HG03066 (cell line): ENCODE results near the gene GPN1.
"Not testable (repeated sequence)": the region's sequence is repeated elsewhere in the genome, so short reads cannot be mapped to it uniquely, and the experiment has no call there.

Experiments used
- ATAC-seq: cut with Tn5 transposase; IDR thresholded peaks from one replicate; pipeline ENCODE4 v1.9.1; 2021; ENCODE audit warnings: low read depth; ENCODE audit not compliant: unreplicated experiment

GPN1 gene

GRCh38 chr2:27628767-27629709 is at the start of gene GPN1, which contains the start of gene CCDC121:
GPN1 (plus strand) TSS chr2:27629050; CDS start chr2:27629059, 9 bp downstream.
CCDC121 (minus strand) TSS chr2:27629012; CDS start chr2:27627799, 1,213 bp downstream.
- ATAC-seq = peak; percentile 99

- no peak for ATAC-seq
Measured at GRCh38 chr2:27581417-27582128, 47.3 kb upstream of the GPN1 start.

DNA sequence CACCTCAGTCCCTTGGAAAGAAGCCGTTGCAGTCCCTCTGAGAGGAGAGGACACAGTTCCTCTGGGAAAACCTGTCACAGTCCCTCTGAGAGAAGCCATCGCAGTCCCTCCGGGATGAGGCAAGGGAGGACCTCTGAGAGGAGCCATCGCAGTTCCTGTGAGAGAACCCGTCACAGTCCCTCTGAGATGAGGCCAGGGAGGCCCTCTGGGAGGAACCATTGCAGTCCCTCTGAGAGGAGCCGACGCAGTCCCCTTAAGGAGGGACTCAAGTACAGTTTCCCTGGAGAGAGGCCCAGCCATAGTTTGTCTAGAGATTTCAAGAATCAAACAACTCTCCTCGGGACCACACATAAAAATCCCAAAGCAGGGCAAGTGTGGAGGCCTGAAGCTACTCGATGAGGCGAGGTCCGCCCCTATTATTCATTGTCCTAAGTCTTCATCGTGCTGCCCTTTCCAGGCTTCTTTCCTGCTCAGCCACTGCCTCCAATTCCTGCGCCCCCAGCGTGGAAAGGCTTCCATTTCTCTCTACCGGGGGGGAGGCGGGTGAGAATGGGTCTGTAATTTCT is 46.6 kb upstream of the GPN1 start:
- ATAC-seq = no peak

- peak; percentile 96 for ATAC-seq
Measured at GRCh38 chr2:27582695-27583389, 46.0 kb upstream of the GPN1 start, which contains the start of gene ZNF512. ZNF512 (plus strand) TSS chr2:27583042; CDS start chr2:27583113, 71 bp downstream.

GRCh38 chr2:27583390-27583915 is 45.4 kb upstream of the GPN1 start:
- ATAC-seq = no peak

- no peak for ATAC-seq
Measured at GRCh38 chr2:27584597-27584996, 44.3 kb upstream of the GPN1 start.

DNA sequence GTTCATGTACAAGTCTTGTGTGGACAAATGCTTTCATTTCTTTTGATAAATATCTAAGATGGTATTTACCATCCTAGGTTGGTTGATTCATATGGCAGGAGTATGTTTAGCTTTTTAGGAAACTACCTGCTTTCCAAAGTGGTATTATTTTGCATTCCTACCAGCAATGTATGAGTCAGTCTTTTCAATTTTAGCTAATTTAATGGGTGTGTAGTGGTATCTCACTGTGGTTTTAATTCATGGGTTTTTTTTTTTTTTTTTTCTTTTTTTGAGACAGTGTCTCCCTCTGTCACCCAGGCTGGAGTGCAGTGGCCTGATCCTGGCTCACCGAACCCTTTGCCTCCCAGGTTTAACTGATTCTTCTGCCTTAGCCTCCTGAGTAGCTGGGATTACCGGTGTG is 41.8 kb upstream of the GPN1 start:
- ATAC-seq = no peak

- no peak for ATAC-seq
Measured at GRCh38 chr2:27588308-27588707, 40.5 kb upstream of the GPN1 start.

DNA sequence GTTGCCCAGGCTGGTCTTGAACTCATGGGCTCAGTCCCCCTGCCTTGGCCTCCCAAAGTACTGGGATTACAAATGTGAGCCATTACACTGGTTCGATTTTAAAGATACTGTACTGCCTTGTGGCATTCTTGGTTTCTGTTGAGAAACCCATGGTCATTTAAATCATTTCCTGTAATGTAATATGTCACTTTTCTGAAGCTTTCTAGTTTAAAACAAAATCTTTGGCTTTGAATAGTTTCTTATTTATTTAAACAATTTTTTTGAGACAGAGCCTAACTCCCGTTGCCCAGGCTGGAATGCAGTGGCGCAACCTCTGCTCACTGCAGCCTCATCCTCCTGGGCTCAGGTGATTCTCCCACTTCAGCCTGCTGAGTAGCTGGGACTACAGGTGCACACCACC is 37.1 kb upstream of the GPN1 start:
- no peak for ATAC-seq

GRCh38 chr2:27593240-27593639 is 35.6 kb upstream of the GPN1 start:
- ATAC-seq = no peak

GRCh38 chr2:27594020-27594703 is 34.7 kb upstream of the GPN1 start:
- ATAC-seq = not testable (repeated sequence)

DNA sequence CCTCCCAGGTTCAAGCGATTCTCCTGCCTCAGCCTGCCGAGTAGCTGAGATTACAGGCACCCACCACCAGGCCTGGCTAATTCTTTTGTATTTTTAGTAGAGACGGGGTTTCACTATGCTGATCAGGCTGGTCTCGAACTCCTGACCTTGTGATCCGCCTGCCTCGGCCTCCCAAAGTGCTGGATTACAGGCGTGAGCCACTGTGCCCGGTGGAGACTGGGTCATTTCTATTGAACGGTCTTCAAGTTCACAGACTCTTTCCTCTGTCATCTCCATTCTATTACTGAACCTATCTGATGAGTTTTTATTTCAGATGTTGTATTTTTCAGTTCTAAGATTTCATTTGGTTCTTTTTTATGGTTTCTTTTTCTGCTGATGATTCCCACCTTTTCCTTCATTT is 33.4 kb upstream of the GPN1 start:
- ATAC-seq = not testable (repeated sequence)

GRCh38 chr2:27596627-27597026 is 32.2 kb upstream of the GPN1 start:
- no peak for ATAC-seq

DNA sequence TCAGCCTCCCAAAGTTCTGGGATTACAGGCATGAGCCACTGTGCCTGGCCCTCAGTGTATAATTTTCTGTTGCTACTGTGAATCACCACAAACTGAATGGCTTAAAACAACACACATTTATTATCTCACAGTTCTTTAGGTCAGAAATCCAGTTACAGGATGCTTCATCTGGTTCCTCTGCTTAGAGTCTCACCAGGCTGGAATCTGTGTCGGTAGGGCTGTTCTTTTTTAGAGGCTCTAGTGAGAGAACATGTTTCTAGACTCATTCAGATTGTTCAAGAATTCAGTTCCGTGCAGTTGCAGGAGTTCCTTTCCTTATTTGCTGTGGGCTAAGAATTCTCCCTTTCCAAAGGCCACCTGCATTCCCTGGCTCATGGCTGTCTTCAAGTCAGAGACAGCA is 22.2 kb upstream of the GPN1 start:
- no peak for ATAC-seq

DNA sequence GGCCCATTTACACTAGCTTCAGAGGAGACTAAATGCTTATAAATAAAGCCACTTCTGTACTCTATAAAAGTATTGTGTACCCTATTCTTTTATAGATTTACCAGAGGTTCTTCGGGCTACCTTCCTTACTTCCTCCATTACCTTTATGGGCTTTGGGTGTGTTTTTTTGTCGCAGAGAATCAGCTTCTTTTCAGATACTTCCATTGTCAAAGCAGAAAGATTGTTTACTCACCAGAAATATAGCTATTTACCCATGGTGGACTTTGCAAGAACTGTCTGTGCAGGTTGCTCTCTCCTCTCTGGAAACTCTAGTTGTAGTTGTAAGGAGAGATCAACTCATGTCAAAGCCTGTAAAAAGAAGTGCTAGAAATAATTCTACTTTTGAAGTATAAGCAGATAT is 14.9 kb upstream of the GPN1 start:
- ATAC-seq = no peak

DNA sequence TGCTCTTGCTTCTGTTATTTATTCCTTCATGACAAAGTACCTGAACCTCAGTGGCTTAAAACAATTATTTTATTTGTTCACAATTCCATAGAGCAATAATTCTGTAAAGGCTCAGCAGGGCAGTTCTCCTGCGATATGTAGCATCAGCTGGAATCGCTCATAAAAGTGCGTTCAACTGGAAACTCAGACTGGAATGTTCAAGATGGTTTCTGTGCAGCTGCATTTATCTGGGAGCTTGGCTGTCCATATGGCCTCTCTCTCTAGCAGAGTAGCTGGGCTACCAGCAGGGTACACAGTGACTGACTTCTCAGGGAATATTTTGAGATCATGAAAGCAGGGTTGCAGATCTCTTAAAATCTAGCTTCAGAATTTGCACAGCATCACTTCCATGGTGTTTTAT is 13.5 kb upstream of the GPN1 start:
- no peak for ATAC-seq

DNA sequence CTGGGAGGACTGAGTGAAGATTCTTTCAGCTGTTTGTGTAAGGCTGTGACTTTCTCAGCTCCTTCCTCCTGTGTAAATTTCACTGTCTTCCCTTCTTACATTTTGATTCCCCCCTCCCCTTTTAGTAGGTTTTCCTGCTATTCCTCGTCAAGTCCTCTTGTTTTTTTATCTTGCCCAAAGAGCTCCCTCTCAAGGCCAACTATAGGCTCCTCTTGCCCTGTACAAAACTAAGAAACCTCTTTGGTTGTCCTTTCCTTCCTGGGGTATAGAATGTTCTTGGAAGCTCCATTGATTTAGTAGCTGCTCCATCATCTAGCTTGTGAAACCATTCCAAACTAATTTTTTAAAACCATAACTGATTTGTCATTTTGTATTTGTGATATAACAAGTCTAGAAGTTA is 7.3 kb upstream of the GPN1 start:
- no peak for ATAC-seq

DNA sequence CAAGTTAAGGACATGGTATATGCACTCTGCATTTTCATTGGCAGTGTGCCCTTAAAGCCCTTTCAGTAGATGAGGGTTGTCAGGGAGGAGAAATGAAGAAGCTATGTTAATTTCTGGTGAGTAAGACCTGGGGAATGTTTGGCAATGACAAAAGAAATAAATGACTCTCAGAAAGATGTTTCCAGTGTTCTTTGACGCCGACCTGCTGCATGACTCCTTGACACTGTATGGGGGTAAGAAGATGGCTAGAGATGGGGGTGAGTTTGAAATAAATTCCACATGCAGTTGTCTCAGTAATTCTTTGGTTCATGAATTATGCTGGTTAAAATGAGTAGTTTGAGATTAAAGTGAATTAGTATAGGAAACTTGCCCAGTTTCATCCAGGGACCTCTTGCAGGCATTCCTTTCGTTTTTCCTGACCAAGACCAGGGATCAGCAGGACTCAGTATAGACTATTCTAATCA is 5.9 kb upstream of the GPN1 start:
- no peak for ATAC-seq

DNA sequence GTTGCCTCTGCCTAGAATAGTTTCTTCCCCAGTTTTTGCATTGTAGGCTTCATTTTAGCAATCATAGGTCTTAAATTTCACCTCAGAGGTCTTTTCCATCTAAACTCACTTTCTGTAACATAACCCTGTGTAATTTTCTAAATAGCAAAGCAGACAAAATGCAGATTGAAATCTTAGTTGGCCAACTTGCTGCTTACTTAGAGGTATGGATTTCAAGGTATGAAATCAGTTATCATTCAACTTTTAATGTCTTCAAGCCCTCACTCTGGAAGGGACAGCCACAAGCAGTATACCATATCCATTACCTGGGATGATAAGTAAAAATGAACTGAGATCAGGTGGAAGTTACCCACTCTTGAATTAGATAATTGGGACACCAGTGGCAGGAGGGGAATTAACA is 3.9 kb upstream of the GPN1 start:
- no peak for ATAC-seq

DNA sequence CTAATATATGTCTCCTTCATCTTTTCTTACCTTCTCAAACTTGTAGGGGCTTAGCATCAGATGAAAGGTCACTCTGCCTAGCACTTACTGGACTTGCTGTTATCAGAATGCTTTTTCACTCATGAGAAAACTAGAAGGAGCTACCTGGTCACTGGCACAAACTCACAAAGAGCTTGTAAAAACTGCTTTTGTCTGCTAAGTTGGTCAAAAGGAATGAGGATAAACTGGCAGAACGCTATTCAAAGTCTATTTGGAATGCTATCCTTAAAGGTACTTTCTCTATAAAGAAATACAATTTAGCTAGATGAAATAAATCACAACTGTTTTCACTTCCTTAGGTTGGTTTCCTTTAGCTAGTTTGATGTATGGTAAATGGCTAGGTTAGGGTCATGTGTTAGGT is 2.5 kb upstream of the GPN1 start:
- ATAC-seq = not testable (repeated sequence)
